ENCODE results near the gene TBC1D8.

TBC1D8 gene

GRCh38 chr2:100993294-100993693, 157.9 kb downstream of the TBC1D8 start:
- TF ChIP-seq, protein P1, sequence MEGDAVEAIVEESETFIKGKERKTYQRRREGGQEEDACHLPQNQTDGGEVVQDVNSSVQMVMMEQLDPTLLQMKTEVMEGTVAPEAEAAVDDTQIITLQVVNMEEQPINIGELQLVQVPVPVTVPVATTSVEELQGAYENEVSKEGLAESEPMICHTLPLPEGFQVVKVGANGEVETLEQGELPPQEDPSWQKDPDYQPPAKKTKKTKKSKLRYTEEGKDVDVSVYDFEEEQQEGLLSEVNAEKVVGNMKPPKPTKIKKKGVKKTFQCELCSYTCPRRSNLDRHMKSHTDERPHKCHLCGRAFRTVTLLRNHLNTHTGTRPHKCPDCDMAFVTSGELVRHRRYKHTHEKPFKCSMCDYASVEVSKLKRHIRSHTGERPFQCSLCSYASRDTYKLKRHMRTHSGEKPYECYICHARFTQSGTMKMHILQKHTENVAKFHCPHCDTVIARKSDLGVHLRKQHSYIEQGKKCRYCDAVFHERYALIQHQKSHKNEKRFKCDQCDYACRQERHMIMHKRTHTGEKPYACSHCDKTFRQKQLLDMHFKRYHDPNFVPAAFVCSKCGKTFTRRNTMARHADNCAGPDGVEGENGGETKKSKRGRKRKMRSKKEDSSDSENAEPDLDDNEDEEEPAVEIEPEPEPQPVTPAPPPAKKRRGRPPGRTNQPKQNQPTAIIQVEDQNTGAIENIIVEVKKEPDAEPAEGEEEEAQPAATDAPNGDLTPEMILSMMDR (IDR thresholded peaks at IDR 0.05; ENCODE audit: borderline replicate concordance, insufficient read depth, low read depth, low read length) = no peak
- H3K4me3 ChIP-seq (ENCODE audit: low read depth, low read length) = no peak overlapping the region

DNA sequence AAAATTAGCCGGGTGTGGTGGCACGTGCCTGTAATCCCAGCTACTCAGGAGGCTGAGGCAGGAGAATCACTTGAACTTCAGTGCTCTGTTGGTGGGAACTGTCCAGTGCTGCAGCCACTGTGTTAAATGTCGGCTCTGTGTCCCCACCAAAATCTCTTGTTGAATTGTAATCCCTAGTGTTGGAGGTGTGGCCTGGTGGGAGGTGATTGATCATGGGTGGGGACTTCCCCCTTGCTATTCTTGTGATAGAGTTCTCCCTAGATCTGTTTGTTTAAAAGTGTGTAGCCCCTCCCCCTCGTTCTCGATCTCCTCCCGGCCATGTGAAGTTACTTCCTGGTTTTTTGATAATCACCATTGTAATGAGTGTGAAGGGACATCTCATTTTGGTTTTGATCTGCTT, 158.9 kb downstream of the TBC1D8 start:
- no peak overlapping the region for H3K4me3 ChIP-seq (ENCODE audit: low read depth, low read length)
- TF ChIP-seq, protein P1 (IDR thresholded peaks at IDR 0.05; ENCODE audit: borderline replicate concordance, insufficient read depth, low read depth, low read length) = no peak

GRCh38 chr2:100991404-100991773, 159.8 kb downstream of the TBC1D8 start:
- TF ChIP-seq, protein P1 (IDR thresholded peaks at IDR 0.05; ENCODE audit: borderline replicate concordance, insufficient read depth, low read depth, low read length) = no peak
- H3K4me3 ChIP-seq (ENCODE audit: low read depth, low read length) = no peak overlapping the region

DNA sequence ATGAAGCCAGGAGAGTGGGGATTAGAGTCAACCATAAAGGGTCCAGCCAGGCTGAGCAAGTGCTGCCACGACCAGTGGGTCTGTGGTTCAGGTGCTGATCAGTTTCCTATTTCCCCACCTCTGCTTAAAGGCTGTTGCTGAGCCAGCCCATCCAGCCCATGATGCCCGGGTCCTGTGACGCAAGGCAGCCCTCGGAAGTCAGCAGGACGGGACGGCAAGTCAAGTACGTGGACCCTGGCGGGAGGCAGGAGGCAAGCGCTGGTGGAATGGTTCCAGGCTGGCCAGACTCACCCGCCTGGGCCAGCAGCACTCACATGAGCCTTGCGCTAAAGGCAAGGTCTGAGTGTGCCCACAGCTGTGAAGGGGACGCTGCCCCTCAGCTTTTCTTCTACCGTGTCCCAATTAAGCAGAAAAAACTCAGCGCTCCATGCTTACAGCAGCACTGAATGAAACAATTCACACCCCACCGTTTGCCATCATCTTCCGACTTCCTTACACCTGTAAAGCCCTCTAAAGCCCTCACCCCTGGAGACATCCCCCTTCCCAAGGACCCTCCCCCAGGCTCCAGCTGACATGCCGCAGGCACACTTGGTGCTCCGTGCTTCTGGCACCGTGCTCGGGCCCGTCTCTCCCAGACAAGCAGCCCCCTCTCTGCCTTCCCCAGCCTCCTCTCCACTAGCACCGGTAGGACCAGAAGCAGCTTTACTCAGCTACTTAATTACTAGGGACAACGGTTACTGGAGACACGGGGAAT, 160.4 kb downstream of the TBC1D8 start:
- TF ChIP-seq, protein P1 (IDR thresholded peaks at IDR 0.05; ENCODE audit: borderline replicate concordance, insufficient read depth, low read depth, low read length) = no peak

GRCh38 chr2:100990166-100990565, 161.0 kb downstream of the TBC1D8 start:
- no peak overlapping the region for H3K4me3 ChIP-seq (ENCODE audit: low read depth, low read length)
- TF ChIP-seq, protein P1 (IDR thresholded peaks at IDR 0.05; ENCODE audit: borderline replicate concordance, insufficient read depth, low read depth, low read length) = no peak

More for the DNA sequence above, 160.4 kb downstream of the TBC1D8 start:
- H3K4me3 ChIP-seq (ENCODE audit: low read depth, low read length) = no peak overlapping the region

- no peak overlapping the region for H3K4me3 ChIP-seq (ENCODE audit: low read depth, low read length)
- TF ChIP-seq, protein P1 (IDR thresholded peaks at IDR 0.05; ENCODE audit: borderline replicate concordance, insufficient read depth, low read depth, low read length) = no peak
Observed at GRCh38 chr2:100989666-100990065, 161.5 kb downstream of the TBC1D8 start.
